AG08396 (cell line): ENCODE data around the gene PKP1.

Experiments
- DNase-seq: peaks from one replicate; pipeline ENCODE4 v3.0.0; 2012; ENCODE audit warnings: low spot score, mixed read lengths

The PKP1 gene

DNA sequence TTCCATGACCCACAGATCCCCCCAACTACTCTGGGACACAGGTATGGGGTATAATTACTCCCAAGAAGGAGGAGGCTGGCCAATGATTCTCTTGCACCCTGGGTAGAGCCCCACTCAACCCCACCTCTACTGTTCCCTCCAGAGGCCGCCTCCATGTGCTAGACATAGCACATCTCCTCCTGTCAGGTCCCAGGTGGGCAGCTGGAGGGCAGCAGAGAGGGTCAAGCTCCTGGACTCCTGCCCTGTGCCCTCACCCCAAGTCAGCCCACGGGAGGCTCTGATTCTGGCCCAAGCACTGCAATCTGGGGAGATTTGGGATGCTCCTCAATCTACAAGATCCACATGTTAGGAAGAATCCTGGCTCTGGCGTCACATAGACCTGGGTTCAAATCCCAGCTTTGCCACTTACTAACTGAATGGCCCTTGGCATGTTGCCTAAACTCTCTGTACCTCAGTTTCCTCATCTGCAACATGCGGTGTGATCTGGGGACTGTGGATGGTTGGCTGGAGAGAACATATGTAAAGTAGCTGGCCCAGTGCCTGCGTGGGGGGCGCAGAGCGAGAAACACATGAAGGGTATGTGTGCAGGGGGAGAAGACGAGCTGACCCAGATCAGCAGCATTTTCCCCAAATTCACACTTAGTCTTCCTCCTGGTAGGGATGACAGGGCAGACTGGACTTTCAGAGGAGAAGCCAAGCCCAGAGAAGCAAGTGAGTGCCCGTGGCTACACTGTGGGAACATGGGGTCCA, 71.0 kb downstream of the PKP1 start:
- DNase-seq = no peak

DNA sequence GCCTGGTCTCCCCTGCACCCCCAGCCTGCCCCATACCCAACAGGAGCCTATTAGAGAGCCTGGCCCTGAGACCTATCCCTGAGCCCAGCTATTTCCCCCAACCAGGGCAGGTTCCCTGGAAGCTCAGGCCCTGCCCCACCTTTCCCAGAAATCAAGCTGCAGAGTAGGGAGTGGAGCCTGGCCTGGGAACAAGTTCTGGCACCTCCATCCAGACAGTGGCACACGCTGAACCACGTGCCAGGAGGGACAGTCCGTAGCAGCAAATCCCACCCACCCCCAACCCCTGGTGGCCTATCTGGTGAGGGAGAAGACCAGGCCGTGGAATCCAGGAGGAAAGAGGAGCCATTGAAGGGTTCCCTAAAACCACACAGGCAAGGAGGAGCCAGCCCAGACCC, 71.6 kb downstream of the PKP1 start:
- DNase-seq = no peak

DNA sequence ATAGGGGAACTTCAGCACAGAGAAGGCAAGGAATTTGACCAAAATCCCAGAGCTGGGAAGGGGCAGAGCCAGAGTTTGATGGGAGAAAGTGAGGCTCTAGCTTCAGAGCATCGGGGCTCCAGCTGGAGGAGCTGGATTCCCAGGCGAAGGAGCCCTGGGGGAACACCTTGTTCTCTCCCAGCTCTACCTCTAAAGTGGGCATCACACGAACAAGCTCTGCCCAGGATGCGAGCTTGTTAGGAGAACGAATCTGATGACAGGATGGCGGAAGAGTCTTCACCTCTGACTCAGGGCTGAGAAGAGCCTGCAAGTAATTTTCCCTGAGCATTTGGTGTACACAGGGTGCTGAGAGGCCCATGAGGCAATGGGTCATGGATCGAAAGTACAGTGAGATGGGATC, 72.2 kb downstream of the PKP1 start:
- no peak for DNase-seq

GRCh38 chr1:201356236-201356635, 72.9 kb downstream of the PKP1 start:
- DNase-seq = no peak

DNA sequence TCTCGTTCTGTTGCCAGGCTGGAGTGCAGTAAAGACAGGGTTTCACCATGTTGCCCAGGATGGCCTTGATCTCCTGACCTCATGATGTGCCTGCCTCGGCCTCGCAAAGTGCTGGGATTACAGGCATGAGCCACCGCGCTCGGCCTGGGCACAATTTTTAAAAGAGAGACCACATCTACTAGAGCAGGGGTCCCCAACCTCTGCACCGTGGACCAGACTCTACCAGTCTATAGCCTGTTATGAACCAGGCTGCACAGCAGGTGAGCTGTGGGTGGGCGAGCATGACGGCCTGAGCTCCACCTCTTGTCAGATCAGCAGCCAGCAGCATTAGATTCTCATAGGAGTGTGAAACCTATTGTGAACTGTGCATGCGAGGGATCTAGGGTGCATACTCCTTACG, 73.4 kb downstream of the PKP1 start:
- DNase-seq = no peak

DNA sequence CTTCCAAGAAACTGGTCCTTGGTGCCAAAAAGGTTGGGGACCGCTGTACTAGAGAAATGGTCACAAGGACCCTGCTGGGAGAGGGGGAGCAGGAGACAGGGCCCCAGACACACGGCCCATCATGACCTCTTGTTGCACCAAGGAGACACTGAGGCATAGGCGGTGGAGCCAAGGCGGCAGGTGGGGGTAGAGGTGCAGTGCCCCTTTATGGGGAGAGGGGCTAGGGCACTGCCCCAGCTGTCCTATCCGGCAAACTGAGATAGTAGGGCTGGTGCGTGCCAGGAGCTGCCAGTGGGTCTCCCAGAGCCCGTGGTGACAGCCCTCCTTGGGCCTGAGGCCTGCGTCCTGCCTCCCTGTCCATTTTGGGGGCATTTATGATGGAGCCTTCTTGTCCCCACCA, 73.9 kb downstream of the PKP1 start:
- no peak for DNase-seq

DNA sequence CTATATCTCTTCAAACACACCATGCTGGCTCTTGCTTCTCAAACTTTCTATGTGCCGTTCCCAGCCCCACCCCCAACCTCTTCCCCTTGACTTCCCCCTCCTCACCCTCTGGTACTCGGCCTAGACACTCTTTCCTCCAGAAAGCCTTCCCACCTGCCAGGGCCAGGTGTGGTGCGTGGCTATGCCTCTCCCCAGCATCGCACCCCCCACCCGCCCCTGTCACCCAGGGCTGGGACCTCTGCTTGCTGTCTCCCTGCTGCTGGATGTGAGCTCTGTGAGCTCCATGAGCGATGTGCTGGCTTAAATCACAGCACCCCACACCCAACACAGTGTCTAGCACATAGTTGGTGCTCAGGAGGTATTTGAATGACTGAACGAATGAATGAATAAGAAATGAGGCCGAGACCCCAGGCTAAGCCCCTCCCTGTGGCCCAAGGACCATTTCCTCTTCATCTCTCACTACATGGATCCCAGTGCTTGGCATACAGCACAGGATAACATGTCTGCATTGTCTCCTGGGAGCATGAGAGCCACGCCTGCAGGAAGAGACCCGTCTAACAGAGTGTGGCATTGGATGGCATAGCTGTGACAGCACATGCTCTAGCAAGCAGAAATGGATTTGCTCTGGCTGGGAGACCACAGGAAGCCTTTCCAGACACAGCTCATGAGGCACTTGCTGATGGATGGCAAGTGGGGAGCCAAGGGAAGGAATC, 74.5 kb downstream of the PKP1 start:
- DNase-seq = no peak

- no peak for DNase-seq
These were observed 75.3 kb downstream of the PKP1 start for GRCh38 chr1:201358596-201358995.

DNA sequence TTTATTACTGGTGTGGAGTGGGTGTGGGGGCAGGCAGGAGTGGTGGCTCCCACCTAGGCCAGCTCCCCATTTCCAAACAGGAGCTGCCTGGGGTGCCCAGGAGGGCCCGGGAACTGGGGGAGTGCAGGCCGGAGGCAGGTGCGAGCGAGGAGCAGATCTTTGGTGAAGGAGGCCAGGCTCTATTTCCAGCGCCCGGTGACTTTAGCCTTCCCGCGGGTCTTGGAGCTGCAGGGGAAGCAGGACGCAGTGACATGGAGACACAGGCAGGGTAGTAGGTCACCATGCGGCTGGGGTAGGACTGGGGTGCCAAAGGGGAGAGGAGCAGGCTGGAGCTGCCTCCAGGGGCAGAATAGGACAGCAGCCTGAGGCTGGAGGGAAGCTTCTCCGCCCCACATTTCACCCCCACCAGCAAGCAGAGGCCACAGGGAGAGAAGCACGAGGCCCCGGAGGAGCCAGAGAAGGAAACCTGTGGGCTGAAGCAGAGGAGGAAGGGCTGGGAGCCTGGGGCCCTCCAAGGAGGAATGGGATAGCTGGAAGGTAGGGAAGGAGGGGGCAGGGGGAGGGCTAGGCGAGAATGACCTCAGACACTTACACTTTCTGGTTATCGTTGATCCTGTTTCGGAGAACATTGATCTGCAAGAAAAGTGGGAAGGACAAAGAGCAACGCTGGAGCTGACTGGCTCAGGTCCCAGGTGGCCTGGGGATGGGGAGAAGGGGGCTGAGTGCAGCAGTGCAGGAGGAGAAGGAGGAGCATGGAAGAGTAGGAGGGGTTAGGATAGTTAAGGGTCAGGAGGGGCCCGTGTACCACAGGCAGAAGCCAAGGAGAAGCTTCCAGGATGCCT, 75.9 kb downstream of the PKP1 start:
- no peak for DNase-seq

- no peak for DNase-seq
These were observed 76.5 kb downstream of the PKP1 start for GRCh38 chr1:201359873-201360210.

GRCh38 chr1:201360486-201360885, 77.2 kb downstream of the PKP1 start:
- no peak for DNase-seq

DNA sequence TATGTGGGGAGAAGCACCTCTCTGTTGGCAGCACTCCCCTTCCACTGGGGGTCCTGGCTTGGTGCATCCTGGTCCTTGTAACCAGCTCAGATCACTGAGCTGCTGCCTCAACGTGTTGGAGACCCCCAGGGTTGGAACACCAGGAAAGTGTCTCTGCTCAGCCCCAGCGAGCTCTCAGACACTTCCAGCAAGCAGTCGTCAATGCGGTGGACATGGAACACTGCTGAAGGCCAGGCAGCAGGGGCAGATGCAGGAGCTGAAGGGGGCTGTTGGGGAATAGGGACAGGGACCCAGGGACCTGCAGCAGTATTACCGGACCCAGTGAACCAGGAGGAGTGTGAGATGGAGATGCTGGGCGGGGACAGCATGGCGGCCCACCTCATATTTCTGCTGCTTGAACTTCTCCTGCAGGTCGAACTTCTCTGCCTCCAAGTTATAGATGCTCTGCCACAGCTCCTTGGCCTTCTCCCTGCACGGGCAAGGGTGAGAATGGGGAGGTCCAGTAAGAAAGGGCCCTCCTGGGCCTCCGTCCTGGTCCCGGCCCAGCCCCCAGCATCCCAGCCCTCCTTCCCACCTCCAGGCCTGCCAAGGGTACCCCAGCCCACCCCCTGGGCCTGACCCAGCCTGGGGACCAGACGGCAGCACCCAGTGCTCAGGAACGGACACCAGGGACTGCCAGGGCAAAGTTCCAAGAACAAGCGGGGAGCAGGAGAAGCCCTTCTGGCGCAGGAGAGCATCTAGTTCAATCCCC, 77.8 kb downstream of the PKP1 start:
- DNase-seq = no peak

DNA sequence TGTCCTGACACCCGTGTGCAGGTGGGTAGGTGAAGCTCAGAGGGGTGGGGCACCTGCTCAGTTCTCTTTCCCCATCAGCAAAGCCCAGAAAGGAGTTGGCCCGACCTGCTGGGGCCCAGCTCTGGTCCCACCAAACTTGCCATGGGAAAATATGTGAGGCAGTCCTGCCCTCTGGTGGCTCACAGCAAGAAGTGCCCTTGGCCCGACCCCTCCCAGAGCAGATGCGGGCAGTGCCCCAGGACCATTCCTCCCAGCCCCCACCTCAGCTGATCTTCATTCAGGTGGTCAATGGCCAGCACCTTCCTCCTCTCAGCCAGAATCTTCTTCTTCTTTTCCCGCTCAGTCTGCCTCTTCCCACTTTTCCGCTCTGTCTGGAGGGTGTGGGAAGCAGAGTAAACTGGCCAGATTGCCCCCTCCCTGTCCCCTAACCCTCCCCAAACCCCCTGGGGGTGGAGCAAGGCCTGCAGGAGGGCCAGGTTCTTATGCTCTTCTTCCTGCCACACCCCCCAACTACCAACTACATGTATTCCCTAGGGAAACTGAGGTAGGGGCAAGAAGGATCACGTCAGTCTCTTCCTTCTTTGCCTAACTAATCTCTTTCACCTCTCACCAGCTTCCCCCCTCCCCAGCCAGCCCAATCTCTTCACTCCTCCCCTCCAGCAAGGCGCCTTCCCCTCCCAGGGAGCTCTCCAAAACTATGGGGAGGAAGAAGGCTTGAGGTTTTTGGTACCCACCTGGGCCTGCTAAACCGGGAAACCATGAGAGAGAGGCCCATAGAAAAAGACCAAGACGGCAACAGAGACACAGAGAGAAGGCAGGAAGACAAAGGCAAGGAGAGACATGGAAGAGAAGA, 78.6 kb downstream of the PKP1 start:
- DNase-seq = peak; percentile 86

DNA sequence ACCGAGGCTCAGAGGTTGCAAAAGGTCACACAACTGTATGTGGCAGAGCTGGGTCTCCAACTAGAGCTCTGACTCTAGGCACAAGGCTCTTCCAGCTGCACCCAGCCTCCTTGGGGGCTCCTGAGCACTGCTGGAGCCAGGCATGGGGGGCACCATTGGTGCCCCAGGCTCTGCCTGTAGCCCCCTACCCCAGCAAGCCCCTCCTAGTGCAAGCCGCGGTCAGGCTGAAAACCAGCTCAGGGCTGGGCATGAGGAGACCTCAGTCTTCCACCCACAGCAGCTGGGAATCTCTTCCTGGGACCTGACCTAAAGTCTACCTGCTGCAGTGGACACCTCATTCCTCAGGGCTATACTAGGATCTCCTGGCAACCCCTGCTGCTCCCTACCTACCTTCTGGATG, 79.6 kb downstream of the PKP1 start:
- no peak for DNase-seq

GRCh38 chr1:201363467-201363866, 80.2 kb downstream of the PKP1 start:
- DNase-seq = no peak

DNA sequence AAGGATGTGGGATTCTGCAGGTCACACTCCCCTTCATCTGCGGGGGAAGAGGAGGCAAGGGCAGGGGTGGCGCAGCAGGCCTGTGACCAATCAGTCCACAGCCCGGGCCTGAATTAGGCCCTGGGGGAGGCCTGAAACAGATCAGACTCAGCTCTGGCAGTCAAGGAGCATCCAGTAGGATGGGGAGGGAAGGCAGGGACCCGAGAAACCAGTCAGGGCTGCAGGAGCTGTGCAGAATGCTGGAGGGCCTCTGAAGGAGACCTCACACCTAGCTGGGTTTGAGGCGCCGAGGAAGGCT, 81.5 kb downstream of the PKP1 start:
- DNase-seq = no peak

DNA sequence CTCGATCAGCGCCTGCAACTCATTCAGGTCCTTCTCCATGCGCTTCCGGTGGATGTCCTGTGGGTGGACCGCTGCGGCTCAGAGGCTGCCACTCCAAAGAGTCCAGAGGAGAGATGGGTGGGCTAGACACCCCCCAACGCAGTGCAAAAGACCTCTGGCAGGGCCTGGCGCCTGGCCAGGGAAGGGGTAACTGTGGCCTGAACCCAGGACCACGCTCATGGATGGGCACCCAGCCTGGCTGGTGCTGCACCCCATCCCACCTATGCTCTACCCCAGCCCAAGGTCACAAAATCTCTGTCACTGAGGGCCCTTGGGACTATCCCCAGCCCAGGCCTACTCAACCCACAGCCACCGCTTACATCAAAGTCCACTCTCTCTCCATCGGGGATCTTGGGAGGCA, 81.9 kb downstream of the PKP1 start:
- DNase-seq = no peak

DNA sequence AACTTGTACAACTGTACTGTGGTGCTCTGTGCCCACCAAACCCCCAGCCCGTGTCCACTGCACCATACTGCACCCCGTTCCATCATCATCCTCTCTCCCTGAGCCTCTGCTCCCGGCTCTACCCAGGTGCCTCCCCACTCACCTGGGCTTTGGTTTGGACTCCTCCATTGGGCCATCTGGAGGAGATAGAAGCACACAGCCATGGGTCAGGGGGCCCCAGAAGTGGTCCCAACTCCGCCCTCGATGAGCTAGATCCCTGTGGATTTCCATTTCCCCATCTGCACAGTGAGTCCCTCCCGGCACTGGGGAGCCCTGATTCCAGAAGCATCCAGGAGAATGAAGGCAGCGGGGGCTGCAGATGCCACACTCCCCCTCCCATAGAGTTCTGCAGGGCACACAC, 83.4 kb downstream of the PKP1 start:
- no peak for DNase-seq

DNA sequence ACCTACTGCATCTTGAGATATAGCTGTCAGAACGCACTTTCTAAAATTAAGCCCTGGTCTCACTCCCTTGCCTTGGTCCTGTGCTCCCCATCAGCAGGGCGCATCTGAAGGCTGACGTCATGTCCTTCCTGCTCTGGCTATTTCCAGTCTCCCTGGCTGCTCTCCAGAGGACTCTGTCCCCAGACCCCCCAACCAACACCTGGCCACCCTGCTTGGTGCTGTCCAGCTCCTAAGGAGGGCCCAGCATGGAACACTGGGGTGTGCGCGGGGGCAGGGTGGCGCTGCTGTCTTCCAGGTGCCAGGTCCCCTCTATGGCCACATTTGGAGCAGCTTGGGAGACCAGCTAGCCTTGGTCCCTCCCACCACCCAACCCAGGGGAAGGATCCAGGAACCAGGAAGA, 85.9 kb downstream of the PKP1 start:
- no peak for DNase-seq

DNA sequence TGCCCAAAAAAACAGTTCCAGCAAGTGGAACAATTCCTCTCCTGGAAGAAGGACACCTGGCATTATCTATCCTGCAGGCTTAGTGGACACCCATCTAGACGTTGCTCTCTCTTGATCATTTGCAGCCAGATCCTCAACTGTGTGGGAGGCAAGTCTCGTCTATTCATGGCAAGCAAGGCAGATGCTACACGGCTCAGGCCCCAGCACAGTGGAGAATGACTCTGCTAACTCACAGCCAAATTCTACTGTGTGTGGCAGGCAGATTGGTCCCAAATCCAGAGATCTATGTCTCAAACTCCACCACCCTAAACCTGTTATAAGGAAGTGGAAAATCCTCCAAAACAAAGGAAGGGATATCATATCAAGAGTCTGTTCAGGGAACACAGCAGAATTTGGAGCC, 87.2 kb downstream of the PKP1 start:
- DNase-seq = no peak

DNA sequence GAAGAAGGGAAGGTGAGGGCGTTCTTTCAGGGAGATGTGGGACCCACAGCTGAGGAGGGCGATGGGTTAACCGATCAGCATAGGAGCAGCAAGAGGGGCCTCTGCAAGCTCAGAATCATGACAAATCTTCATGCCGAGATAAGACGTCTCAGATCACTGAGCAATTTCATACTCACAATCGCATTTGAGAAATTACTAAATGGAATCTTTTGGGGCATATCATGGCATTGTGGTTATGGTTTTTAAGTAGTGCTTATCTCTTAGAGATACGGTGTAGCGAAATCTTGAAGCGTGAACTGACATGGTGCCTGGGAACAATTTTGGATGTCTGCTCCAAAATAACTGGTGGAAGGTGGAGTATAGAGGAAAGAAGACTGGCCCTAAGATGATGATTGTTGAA, 88.0 kb downstream of the PKP1 start:
- DNase-seq = no peak

- DNase-seq = no peak
These were observed 88.5 kb downstream of the PKP1 start for GRCh38 chr1:201371792-201372191.
